Left ventricle myocardium inferior (tissue), 1 donor: ENCODE measurements around the gene BFSP2. TPM values are rescaled to one million over a fixed set of nuclear protein-coding genes. Genes with fewer than 3 reads are reported as not detected.

Experiments
- DNase-seq: peaks from one replicate; pipeline ENCODE4 v3.0.0-alpha.2; 2020
- H3K27ac ChIP-seq: fragments of 200-600 bp; replicated peaks from 2 replicates; pipeline ENCODE4 v1.8.0; 2021
- H3K27me3 ChIP-seq: fragments of 200-600 bp; 2 replicates; pipeline ENCODE4 v1.8.0; 2021; ENCODE audit warnings: low read depth
- H3K36me3 ChIP-seq: fragments of 200-600 bp; 2 replicates; pipeline ENCODE4 v1.8.0; 2021
- H3K4me1 ChIP-seq: fragments of 200-600 bp; 2 replicates; pipeline ENCODE4 v1.8.0; 2021
- H3K4me3 ChIP-seq: fragments of 200-600 bp; 2 replicates; pipeline ENCODE4 v1.8.0; 2021; ENCODE audit warnings: mild to moderate bottlenecking, moderate library complexity
- H3K9me3 ChIP-seq: fragments of 200-600 bp; replicated peaks from 2 replicates; pipeline ENCODE4 v1.8.0; 2021
- intact Hi-C: fragments of 100-400 bp; cut with micrococcal nuclease; formaldehyde crosslinking; loops from one replicate; pipeline ENCODE4 v1.11.0; 2022
- total RNA-seq: library from RNA; stranded (reverse); fragmentation: NEBNext Ultra II Directional; extraction: Animal tissue kit (Norgen Biotek cat#: 25700); gene quantifications from one replicate; pipeline ENCODE4 v1.2.1, GENCODE V29; 2021
- TF ChIP-seq, protein P1 (sequence below): fragments of 200-600 bp; IDR thresholded peaks from 2 replicates; pipeline ENCODE4 v1.8.0; 2021; ENCODE audit warnings: antibody characterized with exemption, mild to moderate bottlenecking, borderline replicate concordance
- donor health status: DM: no; HTN: yes; CAD: no; lungs with severe emphysema.

BFSP2 gene
- total RNA-seq, 1 donor from 2014 or later, result not detected

GRCh38 chr3:133463347-133463860 lies 63.5 kb downstream of the BFSP2 start:
- H3K27me3 ChIP-seq, result no peaks in the 10 kb centered on the region
- no peak overlapping the region for H3K4me3 ChIP-seq
- intact Hi-C loops, result no loop called here
- TF ChIP-seq, protein P1, sequence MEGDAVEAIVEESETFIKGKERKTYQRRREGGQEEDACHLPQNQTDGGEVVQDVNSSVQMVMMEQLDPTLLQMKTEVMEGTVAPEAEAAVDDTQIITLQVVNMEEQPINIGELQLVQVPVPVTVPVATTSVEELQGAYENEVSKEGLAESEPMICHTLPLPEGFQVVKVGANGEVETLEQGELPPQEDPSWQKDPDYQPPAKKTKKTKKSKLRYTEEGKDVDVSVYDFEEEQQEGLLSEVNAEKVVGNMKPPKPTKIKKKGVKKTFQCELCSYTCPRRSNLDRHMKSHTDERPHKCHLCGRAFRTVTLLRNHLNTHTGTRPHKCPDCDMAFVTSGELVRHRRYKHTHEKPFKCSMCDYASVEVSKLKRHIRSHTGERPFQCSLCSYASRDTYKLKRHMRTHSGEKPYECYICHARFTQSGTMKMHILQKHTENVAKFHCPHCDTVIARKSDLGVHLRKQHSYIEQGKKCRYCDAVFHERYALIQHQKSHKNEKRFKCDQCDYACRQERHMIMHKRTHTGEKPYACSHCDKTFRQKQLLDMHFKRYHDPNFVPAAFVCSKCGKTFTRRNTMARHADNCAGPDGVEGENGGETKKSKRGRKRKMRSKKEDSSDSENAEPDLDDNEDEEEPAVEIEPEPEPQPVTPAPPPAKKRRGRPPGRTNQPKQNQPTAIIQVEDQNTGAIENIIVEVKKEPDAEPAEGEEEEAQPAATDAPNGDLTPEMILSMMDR, result no peak
- no peak overlapping the region for H3K27ac ChIP-seq
- H3K9me3 ChIP-seq, result no peaks in the 10 kb centered on the region
- DNase-seq, result no peak
- H3K36me3 ChIP-seq, result no peaks in the 10 kb centered on the region
- peaks cover 23% of the 10 kb centered on the region for H3K4me1 ChIP-seq

- no peak overlapping the region for H3K27ac ChIP-seq
- intact Hi-C loops, result no loop called here
These were observed 64.7 kb downstream of the BFSP2 start for GRCh38 chr3:133464573-133464972.

GRCh38 chr3:133466531-133467386 lies 66.9 kb downstream of the BFSP2 start:
- peak; percentile 29 for DNase-seq
- intact Hi-C loops, result no loop called here
- H3K27ac ChIP-seq, result no peak overlapping the region

More at GRCh38 chr3:133464573-133464972, 64.7 kb downstream of the BFSP2 start:
- Histone ChIP-seq H3K9me3 (no peaks in the 10 kb centered on the region), H3K4me3 (no peak overlapping the region), H3K4me1 (peaks cover 28% of the 10 kb centered on the region), H3K27me3 (no peaks in the 10 kb centered on the region), H3K36me3 (no peaks in the 10 kb centered on the region)
- DNase-seq, result no peak
- TF ChIP-seq, protein P1, result peak; percentile 40

DNA sequence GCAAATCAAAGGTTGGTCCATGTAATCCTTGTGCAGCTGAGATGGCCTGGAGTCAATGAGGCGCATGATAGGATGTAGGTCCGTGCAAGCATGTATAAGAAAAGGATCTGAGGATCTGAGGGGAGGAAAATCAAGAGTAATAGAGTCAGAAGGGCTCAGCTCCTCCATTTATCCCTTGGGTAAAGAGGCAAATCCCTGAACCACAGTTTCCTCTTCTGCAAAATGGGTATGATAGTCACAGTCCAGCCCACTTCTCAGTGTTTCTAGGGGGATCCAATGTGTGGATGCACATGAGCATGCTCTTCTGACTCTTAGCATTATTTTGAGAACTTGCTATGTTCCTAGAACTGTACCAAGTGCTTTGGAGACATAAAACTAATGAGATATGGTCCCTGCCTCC lies 67.9 kb downstream of the BFSP2 start:
- Histone ChIP-seq H3K36me3 (no peaks in the 10 kb centered on the region), H3K27ac (no peak overlapping the region), H3K9me3 (no peaks in the 10 kb centered on the region), H3K4me3 (no peak overlapping the region), H3K4me1 (peaks cover 25% of the 10 kb centered on the region), H3K27me3 (no peaks in the 10 kb centered on the region)
- TF ChIP-seq, protein P1, result no peak
- no peak for DNase-seq
- intact Hi-C loops, result no loop called here

More at GRCh38 chr3:133466531-133467386, 66.9 kb downstream of the BFSP2 start:
- H3K36me3 ChIP-seq, result no peaks in the 10 kb centered on the region
- H3K4me1 ChIP-seq, result peaks cover 25% of the 10 kb centered on the region
- no peaks in the 10 kb centered on the region for H3K9me3 ChIP-seq
- no peaks in the 10 kb centered on the region for H3K27me3 ChIP-seq
- H3K4me3 ChIP-seq, result no peak overlapping the region
- TF ChIP-seq, protein P1, result no peak

DNA sequence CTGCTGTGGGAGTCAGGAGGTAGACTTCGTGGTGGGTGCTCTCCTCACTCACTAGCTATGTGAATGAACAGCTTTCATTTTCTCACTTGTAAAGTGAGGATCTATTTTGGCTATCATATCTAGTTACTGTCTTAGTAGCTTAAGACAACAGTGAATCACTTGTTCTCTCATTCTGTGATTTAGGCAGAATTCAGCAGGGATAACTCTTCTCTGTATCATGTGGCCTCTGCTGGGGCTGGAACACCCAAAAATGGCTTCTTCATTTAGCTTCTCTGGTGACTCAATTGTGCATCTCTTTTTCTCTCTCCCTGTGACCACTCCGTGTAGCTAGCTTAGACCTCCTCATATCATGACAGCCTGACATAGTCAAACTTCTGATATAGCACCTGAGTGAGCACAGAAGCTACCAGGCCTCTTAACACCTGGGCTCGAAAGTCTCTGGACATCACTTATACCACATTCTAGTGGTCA lies 68.4 kb downstream of the BFSP2 start:
- TF ChIP-seq, protein P1, result no peak
- H3K4me3 ChIP-seq, result no peak overlapping the region
- intact Hi-C loops, result no loop called here

More for the DNA sequence above, 68.4 kb downstream of the BFSP2 start:
- no peak for DNase-seq
- Histone ChIP-seq H3K27me3 (no peaks in the 10 kb centered on the region), H3K27ac (peak overlapping the region; percentile 45), H3K36me3 (no peaks in the 10 kb centered on the region), H3K4me1 (peaks cover 25% of the 10 kb centered on the region), H3K9me3 (no peaks in the 10 kb centered on the region)
